NK-92 treated with Interleukin-12 subunit alpha and Interleukin-12 subunit beta, amount 100 ng/mL, for 24 hours (cell line): ENCODE results near the gene LBHD2.
"Not testable (repeated sequence)": the region's sequence is repeated elsewhere in the genome, so short reads cannot be mapped to it uniquely, and the experiment has no call there.

Source experiments
- DNase-seq: peaks from one replicate; lab custom pipeline; 2025; lab: John Stamatoyannopoulos, UW

Gene LBHD2

GRCh38 chr14:103084021-103084919 lies at the start of gene LBHD2:
Gene LBHD2 (plus strand): TSS chr14:103084210. CDS start chr14:103086013, 1,803 bp downstream.
- no peak for DNase-seq

GRCh38 chr14:103041464-103041863 lies 42.5 kb upstream of the LBHD2 start:
- no peak for DNase-seq

- no peak for DNase-seq
Measured at GRCh38 chr14:103043257-103044015, 40.6 kb upstream of the LBHD2 start.

- no peak for DNase-seq
Measured at GRCh38 chr14:103045371-103045869, 38.6 kb upstream of the LBHD2 start.

- not testable (repeated sequence) for DNase-seq
Measured at GRCh38 chr14:103047453-103047852, 36.6 kb upstream of the LBHD2 start.

- no peak for DNase-seq
Measured at GRCh38 chr14:103050935-103051334, 33.1 kb upstream of the LBHD2 start.

- DNase-seq = no peak
Measured at GRCh38 chr14:103052407-103052806, 31.6 kb upstream of the LBHD2 start.

GRCh38 chr14:103055695-103056094 lies 28.3 kb upstream of the LBHD2 start:
- DNase-seq = no peak

- DNase-seq = no peak
Measured at GRCh38 chr14:103056322-103057027, 27.5 kb upstream of the LBHD2 start.

- DNase-seq = no peak
Measured at GRCh38 chr14:103057028-103057371, 27.0 kb upstream of the LBHD2 start.

- DNase-seq = no peak
Measured at GRCh38 chr14:103057372-103058163, 26.4 kb upstream of the LBHD2 start, which contains the start of gene CDC42BPB. Gene CDC42BPB (minus strand): TSS chr14:103057549. CDS start chr14:103057173, 376 bp downstream.

GRCh38 chr14:103058164-103059055 lies 25.6 kb upstream of the LBHD2 start:
- no peak for DNase-seq

- no peak for DNase-seq
Measured at GRCh38 chr14:103059556-103059955, 24.5 kb upstream of the LBHD2 start.

GRCh38 chr14:103061482-103061976 lies 22.5 kb upstream of the LBHD2 start:
- DNase-seq = no peak

- no peak for DNase-seq
Measured at GRCh38 chr14:103064436-103064835, 19.6 kb upstream of the LBHD2 start.

- DNase-seq = no peak
Measured at GRCh38 chr14:103064978-103065377, 19.0 kb upstream of the LBHD2 start.

GRCh38 chr14:103065861-103066260 lies 18.1 kb upstream of the LBHD2 start:
- DNase-seq = no peak

GRCh38 chr14:103066399-103066798 lies 17.6 kb upstream of the LBHD2 start:
- DNase-seq = no peak

- DNase-seq = no peak
Measured at GRCh38 chr14:103067231-103067954, 16.6 kb upstream of the LBHD2 start.
